Epidermal melanocyte (primary cell): ENCODE measurements around the gene CELF5.

Experiments
- DNase-seq: peaks from one replicate; pipeline ENCODE4 v3.0.0; 2011; ENCODE audit warnings: low spot score; ENCODE audit not compliant: insufficient read length

The CELF5 gene

GRCh38 chr19:3239367-3239766 lies 14.9 kb downstream of the CELF5 start:
- no peak for DNase-seq

GRCh38 chr19:3243819-3244700 lies 19.6 kb downstream of the CELF5 start:
- DNase-seq: no peak

DNA sequence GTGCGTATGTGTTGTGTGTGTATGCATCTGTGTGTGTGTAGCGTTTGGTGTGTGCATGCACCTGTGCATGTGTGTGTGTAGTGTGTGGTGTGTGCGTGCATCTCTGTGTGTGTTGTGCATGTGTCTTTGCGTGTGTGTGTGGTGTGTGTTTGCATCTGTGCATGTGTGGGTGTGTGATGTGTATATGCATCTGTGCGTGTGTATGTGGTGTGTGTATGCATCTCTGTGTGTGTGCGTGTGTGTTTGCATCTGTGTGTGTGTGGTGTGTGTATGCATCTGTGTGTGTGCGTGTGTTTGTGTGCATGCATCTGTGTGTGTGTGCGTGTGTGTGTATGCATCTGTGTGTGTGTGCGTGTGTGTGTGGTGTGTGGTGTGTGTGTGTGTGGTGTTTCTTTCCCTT lies 20.6 kb downstream of the CELF5 start:
- no peak for DNase-seq

DNA sequence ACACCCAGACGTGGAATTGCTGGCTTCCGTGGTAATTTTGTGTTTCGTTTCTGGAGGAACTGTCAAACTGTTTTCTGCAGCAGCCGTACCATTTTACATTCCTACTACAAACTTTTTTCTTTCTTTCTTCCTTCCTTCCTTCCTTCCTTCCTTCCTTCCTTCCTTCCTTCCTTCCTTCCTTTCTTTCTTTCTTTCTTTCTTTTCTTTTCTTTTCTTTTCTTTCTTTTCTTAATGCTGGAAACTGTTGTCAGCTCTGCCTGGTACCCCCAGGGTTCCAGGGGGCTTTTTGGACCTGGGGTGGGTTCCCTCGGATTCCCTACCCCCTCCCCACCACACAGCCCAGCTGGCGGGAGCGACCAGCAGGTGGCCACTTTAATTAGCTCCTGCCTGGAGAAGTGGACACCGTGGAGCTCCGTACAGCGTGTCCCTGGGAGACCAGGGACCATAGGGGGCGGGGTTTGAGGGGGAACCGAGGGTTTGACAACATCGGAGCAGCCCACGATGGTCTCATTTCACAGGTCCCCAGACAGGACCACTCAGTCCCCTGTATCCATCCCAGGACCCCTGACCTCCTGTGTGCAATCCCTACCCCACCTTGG lies 24.4 kb downstream of the CELF5 start:
- no peak for DNase-seq

DNA sequence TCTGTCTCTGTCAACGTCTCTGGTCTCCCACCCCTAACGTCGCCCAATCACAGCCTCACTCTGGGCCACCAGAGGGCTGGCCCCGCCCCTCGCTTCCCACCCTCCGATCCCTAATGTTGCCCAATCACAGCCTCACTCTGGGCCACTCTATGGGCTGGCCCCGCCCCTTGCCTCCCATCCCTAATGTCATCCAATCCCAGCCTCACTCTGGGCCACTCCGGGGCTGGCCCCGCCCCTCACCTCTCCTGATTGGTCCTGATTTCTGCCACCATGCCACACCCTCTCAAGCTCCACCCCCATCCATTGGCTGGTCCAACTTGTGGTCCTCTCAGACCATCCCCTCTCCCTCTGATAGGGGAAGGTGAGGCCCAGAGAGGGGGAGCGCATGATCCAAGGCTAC lies 24.9 kb downstream of the CELF5 start:
- DNase-seq: no peak

DNA sequence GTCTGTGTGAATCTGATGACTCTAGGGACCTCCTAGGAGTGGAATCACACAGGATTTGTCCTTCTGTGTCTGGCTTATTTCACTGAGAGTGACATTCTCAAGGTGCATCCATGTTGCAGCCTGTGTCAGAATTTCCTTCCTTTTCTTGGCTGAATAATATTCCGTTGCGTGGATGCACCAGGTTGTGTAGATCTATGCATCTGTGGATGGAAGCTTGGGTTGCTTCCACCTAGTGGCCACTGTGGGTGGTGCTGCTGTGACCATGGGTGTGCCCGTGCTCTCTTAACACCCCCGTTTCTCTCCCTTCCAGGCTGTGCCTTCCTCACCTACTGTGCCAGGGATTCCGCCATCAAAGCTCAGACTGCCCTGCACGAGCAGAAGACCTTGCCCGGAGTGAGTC lies 26.2 kb downstream of the CELF5 start:
- DNase-seq: no peak

GRCh38 chr19:3251229-3251628 lies 26.8 kb downstream of the CELF5 start:
- DNase-seq: no peak

DNA sequence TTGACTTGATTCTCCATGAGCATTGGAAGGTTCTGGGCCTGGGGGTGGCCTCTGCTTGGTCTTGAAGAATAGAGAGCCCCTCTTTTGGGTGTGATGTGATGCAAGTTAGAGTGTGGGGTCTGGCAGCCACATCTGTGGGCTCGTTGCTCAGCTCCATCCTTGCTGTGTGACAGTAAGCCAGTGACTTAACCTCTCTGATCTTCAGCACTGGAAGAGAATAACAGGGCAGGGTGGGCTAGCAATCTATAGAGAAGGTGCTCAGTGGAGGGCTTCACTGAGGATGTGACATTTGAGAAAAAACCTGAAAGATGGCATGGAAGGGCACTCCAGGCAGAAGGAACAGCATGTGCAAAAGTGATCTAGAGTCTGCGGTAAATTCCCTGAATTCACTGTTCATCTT lies 28.2 kb downstream of the CELF5 start:
- DNase-seq: no peak

DNA sequence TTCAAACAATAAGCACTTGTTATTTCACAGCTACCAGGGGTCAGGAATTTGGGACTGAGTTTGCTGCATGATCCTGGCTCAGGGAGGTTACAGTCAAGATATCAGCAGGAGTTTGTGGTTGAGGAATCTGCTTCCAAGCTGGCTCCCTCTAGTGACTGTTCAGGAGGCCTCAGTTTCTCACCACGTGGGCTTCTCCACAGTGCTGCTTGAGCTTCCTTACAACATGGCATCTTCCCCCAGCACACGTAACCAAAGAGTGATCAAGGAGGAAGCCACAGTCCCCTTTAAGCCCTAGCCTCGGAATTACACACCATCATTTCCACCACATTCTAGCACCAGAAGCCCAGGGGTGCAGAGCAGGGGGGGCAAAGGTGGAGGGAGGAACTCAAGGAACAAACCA lies 28.8 kb downstream of the CELF5 start:
- no peak for DNase-seq

- DNase-seq: no peak
Measured at GRCh38 chr19:3254520-3254919, 30.1 kb downstream of the CELF5 start.

- no peak for DNase-seq
Measured at GRCh38 chr19:3257071-3257470, 32.6 kb downstream of the CELF5 start.

DNA sequence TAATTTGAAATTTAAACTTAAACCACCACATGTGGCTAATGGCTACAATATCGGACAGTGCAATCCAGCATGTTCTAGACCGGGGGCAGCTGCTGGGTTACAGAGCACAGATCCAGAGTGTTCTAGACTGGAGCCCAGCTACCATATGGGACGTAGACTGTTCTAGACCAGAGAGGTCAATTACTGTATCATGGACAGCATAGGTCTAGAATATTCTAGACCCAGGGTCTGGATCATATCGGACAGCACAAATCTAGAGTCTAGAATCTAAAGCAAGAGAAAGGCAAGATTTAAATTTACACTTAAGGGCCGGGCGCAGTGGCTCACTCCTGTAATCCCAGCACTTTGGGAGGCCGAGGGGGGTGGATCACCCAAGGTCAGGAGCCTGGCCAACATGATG lies 37.9 kb downstream of the CELF5 start:
- DNase-seq: no peak

DNA sequence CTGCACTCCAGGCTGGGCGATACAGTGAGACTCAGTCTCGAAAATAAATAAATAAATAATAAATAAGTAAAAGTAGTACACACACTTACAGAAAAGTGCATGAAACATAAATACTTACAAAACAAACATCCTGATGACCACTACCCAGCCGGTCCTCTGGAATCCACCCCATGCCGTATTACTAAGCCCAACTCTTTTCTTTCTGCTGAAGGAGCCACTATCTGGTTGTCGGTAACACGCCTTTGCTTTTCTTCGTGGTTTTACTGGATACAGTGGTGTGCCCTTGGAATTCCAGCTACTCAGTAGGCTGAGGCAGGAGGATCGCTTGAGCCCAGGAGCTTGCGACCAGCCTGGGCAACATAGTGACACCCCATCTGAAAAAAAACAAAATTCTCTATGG lies 39.4 kb downstream of the CELF5 start:
- no peak for DNase-seq

DNA sequence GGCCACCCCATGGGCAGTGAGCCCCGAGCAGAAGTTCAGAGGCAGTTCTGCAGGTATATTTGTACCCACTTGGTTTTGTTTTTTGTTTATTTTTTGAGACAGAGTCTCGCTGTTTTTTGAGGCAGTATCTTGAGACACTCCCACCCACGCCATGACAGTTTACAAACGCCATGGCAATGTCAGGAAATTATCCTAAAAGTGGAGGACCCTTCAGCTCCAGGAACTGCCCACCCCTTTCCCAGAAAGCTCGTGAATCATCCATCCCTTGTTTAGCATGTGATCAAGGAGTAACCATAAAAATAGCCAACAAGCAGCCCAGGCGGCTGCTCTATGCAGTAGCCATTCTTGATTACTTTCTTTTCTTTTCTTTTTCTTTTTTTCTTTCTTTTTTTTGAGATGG lies 41.0 kb downstream of the CELF5 start:
- no peak for DNase-seq

DNA sequence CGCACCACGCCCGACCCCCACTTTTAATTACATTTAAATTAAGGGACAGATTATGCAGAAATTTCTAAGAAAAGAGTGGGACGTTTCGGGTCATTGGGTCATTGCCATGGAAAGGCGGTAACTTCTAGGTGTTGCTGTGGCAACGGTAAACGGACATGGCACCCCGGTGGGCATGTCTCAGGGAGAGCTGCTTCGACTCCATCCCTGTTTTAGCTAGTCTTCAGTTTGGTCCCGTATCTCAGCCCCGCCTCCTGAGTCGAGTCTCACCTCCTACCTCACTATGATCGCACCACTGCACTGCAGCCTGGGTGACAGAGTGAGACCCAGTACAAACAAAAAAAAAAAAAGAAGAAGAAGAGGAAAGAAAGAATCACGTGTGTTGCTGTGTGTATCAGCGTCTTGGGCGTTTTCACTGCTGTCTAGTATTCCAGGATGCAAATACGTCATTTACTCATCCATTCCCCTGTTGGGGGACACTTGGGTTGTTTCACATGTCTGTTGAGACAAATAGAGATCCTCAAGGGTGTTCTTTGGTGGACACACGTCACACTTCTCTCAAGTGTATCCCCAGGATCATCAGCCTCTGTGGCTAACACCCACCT lies 41.7 kb downstream of the CELF5 start:
- DNase-seq: no peak

DNA sequence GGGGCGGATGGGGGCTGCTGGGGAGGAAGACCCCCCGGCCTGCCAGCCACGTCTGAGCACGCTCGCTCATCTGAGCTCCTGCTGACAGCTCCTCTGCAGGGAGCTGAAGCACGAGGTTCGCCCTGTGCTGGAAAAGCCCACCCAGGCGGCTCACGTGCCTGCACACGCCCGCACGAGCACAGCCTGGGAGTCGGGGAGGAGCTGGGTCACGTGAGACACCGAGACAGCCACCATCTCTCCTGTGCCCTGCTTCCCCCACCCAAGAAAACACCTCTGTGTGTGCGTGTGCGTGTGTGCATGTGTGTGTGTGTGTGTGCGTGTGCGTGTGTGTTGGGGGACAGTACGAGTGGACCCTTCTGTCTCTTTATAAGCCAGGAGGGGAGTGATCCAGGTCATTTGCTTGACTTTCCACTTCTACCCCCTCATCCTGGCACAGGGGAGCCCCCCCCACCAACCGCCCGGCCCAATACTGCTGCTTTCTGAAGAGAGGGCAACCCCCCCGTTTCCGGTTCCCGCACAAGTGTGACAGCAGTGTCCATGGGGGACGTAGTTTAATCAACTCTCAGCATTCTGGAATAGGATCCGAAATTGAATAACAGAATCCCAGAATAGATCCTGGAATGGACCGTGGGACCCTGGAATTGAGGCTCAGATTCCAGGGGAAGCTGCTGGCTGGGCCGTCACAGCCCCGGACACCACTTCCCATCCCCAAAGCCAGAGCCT lies 42.5 kb downstream of the CELF5 start:
- DNase-seq: no peak

- DNase-seq: no peak
Measured at GRCh38 chr19:3268326-3268725, 43.9 kb downstream of the CELF5 start.

DNA sequence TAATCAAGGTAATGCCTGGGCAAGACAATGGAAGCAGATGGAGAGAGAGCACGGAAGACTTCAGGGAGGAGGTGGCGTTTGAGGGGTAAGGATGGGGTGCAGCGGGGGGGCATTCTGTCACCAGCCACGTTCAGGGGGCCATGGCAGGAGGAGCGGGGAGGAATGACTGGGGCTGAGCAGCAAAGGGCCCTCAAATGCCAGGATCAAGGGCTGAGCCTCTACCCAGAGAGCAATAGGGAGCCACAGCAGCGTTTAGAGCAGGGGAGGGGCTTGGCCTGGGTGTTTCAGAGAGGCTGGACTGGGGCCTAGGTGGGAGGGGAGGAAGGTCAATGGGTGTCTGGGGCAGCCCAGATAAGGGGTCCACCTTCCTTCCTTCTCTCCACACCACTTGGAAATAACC lies 44.3 kb downstream of the CELF5 start:
- no peak for DNase-seq

DNA sequence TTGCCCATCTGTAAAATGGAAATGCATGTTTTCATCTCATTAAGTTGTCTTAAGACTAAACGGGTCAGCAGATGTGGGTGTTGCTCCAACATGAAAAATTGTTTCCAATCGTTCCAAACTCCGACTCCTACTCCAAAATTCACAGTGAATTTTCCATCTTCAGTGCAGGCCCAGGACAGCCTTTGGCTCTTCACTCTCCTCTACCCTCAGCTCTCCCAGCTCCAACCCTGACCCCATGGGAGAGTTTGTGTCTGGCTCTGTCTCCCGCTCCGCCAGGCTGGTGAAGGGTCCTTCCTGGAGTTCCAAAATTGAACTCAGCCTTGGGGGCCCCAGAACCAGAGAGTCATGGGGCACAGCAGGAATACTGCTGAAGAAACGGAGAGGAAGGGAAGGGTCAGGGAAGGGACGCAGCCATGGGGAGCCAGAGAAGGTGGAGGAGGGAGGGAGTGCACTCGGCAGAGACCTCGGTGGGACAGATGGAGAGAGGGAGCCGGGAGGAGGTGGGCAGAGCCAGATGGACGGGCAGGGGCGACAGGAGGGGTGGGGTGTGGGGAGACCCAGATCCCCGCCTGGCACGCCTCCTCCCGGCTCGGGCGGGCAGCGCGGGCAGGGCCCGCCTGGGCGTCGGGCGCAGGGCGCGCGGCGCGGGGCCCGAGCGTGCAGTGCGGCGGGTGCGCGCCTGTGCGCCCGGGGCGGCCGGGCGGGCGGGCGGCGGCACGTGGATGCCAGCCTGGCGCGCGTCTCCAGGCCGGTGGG lies 45.6 kb downstream of the CELF5 start:
- DNase-seq: no peak

- no peak for DNase-seq
Measured at GRCh38 chr19:3270902-3271301, 46.4 kb downstream of the CELF5 start.

GRCh38 chr19:3272401-3272931 lies 48.0 kb downstream of the CELF5 start:
- DNase-seq: no peak
